SK-N-MC (cell line): Measurements from ENCODE around the gene B3GAT1.

Experiments
- DNase-seq: peaks from one replicate; pipeline ENCODE4 v3.0.0-alpha.2; 2011; ENCODE audit warnings: low read depth, low spot score
- H3K27ac ChIP-seq: fragments of 200-600 bp; sonication (generic); 2 replicates; pipeline ENCODE4 v1.5.1; 2016; ENCODE audit warnings: mixed run types
- H3K36me3 ChIP-seq: fragments of 200-600 bp; sonication (generic); 2 replicates; pipeline ENCODE4 v1.6.1; 2017; ENCODE audit warnings: antibody characterized with exemption, low read length, mixed read lengths; ENCODE audit not compliant: insufficient read depth
- H3K4me3 ChIP-seq: fragments of 200-600 bp; sonication (generic); 2 replicates; pipeline ENCODE4 v1.5.1; 2016
- H3K9ac ChIP-seq: fragments of 200-600 bp; sonication (generic); 2 replicates; pipeline ENCODE4 v1.8.0; 2017; ENCODE audit warnings: mixed run types, mixed read lengths; ENCODE audit not compliant: insufficient read length
- H3K9me3 ChIP-seq: fragments of 200-600 bp; sonication (generic); 2 replicates; pipeline ENCODE4 v1.6.1; 2017; ENCODE audit warnings: low read depth, mild to moderate bottlenecking, antibody characterized with exemption, low read length, moderate library complexity, mixed read lengths
- EZH2 ChIP-seq: fragments of 200-600 bp; sonication (generic); IDR thresholded peaks from one replicate; pipeline ENCODE4 v1.6.1; 2017; ENCODE audit warnings: antibody characterized with exemption
- FOXP2 ChIP-seq: optimal IDR thresholded peaks from 2 replicates; pipeline ENCODE3; 2011; ENCODE audit warnings: mild to moderate bottlenecking, moderate library complexity; ENCODE audit not compliant: insufficient read depth; ENCODE audit errors: extremely low read length, control extremely low read depth
- POLR2AphosphoS5 ChIP-seq: IDR thresholded peaks from 2 replicates; pipeline ENCODE4 v1.6.1; 2012; ENCODE audit warnings: mild to moderate bottlenecking, low read depth, low read length, borderline replicate concordance

Gene B3GAT1

DNA sequence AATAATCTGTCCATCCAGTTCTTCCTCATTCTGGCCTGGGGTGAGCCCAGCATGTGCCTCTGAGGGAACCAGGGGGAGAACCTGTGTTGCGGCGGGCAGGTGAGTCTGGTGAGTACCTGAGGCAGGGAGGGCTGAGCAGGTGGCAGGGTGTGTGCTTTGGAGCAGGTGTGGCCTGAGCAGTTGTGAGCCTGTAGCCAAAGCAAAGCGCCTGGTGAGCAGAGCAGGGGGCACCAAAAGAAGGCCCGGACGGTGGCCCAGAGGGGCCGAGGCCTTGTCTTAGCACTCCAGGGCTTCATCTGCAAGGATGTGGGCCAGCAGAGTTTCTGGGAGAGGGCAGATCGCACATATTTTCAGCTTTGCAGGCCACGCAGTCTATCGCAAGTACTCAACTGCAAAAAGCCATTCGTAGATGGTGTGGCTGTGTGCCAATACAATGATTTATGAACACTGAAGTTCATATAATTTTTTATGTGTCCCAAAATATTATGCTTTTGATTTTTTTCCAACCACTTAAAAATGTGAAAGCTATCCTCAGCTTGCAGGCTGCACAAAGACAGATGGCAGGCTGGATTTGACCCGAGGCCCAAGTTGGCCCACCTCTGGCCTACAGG is 71.6 kb downstream of the B3GAT1 start:
- TF ChIP-seq POLR2AphosphoS5 (no peak), FOXP2 (no peak), EZH2 (no peak)
- Histone ChIP-seq H3K36me3 (no peaks in the 10 kb centered on the region; the same call in 1 of the 2 replicates), H3K9me3 (no peaks in the 10 kb centered on the region), H3K27ac (no peak overlapping the region), H3K9ac (no peak overlapping the region), H3K4me3 (no peak overlapping the region)
- no peak for DNase-seq

DNA sequence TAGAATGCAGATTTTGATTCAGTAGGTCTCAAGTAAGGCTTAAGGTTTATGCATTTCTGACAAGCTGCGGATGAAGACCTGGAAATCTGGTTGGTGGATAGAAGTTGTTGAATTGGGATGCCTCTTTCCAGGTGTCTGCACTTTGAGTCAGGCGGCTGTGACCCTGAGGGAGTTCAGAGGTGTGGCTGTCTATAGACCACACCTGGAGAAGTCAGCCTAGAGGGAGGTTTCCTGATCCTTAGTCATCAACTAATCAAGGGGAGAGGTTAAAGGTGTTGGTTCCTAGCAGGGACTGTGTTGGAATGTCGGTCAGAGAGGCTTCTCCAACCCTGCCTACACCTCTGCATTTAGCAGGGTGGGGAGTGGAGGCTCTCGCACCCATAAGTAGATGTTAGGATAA is 72.3 kb downstream of the B3GAT1 start:
- DNase-seq: no peak
- Histone ChIP-seq H3K9me3 (no peaks in the 10 kb centered on the region), H3K4me3 (no peak overlapping the region), H3K9ac (no peak overlapping the region), H3K36me3 (no peaks in the 10 kb centered on the region; the same call in 1 of the 2 replicates), H3K27ac (no peak overlapping the region)
- TF ChIP-seq FOXP2 (no peak), POLR2AphosphoS5 (no peak), EZH2 (no peak)

DNA sequence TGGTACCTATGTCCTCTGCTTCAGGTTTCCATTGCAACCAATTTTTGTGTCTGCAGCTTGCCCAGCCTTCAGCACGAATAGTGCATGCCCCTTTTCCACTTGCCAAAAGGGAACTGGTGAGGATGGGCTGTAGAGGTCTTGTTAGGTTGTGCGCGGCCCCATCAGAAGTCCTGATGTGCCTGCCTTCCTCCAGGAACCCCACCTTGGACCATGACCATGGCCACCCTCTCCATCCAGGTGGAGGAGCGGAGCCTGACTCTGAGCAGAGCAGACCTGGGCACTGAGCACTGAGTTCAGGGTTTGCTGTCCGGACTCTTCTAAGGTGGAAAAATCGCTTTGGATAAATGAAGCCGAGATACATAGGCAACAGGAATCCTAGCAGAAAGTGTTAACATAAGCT is 73.4 kb downstream of the B3GAT1 start:
- no peak overlapping the region for H3K4me3 ChIP-seq
- H3K9ac ChIP-seq: no peak overlapping the region

DNA sequence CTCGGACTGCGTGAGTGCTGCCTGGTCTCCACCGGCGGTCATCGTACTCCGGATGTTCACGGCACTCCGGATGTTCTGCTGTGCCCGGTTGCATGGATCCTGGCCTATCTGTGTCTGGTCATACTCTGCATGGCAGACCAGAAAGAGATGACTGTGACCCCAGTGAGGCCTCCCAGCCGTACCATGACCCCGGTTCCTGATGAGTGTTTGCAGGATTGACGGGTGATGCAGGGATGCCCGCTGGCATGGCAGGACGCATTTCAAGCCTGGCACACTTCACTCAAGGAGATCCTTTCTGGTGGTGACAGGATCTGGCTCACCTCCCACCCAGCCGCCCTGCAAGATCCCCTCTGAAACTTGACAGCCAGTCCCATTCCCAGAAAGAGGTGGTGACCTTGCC is 74.0 kb downstream of the B3GAT1 start:
- no peak overlapping the region for H3K9ac ChIP-seq

More for the DNA sequence above, 73.4 kb downstream of the B3GAT1 start:
- no peak for DNase-seq
- H3K27ac ChIP-seq: no peak overlapping the region
- peaks cover 2% of the 10 kb centered on the region; the same call in 1 of the 2 replicates for H3K36me3 ChIP-seq
- TF ChIP-seq POLR2AphosphoS5 (no peak), EZH2 (no peak), FOXP2 (no peak)
- H3K9me3 ChIP-seq: no peaks in the 10 kb centered on the region

DNA sequence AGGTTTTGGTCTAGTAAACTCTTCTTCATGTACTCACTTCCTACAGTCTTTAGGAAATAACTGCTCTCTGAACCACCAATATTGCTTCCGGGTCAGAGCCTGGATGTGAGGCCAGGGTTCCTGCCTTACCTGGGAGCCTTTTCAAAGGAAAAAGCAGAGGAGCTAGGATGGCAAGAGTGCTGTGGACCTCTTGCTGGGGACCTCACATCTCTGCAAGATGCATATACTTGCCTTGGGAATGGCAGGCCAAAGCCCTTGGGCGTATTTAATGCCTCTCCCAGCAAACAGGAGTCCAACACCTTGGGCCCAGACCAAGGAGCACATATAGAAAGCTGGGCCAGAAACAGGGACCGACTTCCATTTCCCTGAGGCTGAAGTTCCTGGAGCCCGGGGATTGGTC is 75.0 kb downstream of the B3GAT1 start:
- no peak for TF ChIP-seq FOXP2
- TF ChIP-seq EZH2: no peak

More for the DNA sequence above, 74.0 kb downstream of the B3GAT1 start:
- DNase-seq: no peak
- no peak overlapping the region for H3K27ac ChIP-seq
- H3K4me3 ChIP-seq: no peak overlapping the region
- H3K9me3 ChIP-seq: no peaks in the 10 kb centered on the region
- TF ChIP-seq FOXP2: no peak
- no peak for TF ChIP-seq POLR2AphosphoS5
- TF ChIP-seq EZH2: no peak
- H3K36me3 ChIP-seq: peaks cover 2% of the 10 kb centered on the region; the same call in 1 of the 2 replicates

DNA sequence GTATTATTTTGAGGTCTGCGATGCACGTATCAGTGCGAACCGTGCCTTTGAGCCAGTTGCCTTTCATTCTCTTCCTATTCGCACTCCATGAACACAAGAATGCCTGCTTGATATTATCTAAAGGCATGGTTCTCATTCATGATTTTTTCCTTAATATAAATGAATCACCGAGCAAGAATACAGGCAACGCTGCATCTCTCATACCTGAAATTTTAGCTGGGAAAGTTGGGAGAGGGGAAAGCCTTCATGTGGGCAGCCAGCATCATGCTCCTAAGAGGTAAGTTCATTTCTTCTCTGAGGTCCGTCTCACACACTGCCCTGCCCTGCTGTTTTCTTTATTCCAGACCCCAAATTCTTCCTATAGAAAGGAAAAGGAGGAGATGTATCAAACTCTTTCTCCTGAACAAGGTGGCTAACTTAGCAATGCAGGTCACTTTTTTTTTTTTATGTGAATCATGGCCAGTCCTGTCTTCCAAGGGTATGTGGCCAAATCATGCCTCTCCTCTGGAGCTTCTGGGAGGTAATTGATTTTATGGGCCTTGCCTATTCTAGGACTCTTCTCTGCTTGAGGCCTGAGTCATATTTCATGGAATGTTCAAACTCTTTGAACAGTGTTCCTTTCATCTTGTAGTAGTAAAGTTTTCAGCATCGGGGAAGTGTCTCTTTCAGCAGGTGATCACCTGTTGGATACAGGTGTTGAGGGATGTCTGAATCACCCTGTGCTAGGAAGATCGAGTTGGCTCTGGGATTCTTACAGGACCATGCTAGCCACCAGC is 77.1 kb downstream of the B3GAT1 start:
- TF ChIP-seq FOXP2 (no peak), EZH2 (no peak), POLR2AphosphoS5 (no peak)
- DNase-seq: no peak
- Histone ChIP-seq H3K27ac (no peak overlapping the region), H3K9ac (no peak overlapping the region), H3K4me3 (no peak overlapping the region), H3K36me3 (peaks cover 2% of the 10 kb centered on the region; the same call in 1 of the 2 replicates), H3K9me3 (no peaks in the 10 kb centered on the region)

More for the DNA sequence above, 75.0 kb downstream of the B3GAT1 start:
- H3K9me3 ChIP-seq: no peaks in the 10 kb centered on the region
- no peak overlapping the region for H3K27ac ChIP-seq
- no peak overlapping the region for H3K9ac ChIP-seq
- no peak overlapping the region for H3K4me3 ChIP-seq
- H3K36me3 ChIP-seq: peaks cover 2% of the 10 kb centered on the region; the same call in 1 of the 2 replicates
- no peak for DNase-seq

DNA sequence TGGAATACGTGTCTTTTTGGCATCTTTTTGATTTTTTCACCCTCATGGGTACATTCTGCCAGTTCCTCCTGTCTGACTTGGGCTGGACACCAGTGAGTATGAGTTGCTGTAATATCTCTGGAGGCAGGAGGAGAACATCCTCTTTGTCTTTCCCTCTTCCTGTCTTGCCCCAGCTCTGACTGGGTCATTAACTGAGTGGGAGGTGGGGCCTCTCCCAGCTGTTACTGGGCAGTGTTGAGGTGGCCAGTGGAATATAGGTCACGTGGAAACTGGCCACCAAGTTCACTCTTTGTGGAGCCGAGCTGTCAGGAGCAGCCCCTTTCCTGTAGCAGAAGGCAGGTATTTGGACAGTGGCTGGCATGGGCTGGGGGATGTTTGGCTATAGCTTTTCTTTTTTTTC is 78.1 kb downstream of the B3GAT1 start:
- no peak for TF ChIP-seq POLR2AphosphoS5
- TF ChIP-seq FOXP2: no peak
- TF ChIP-seq EZH2: no peak
- H3K27ac ChIP-seq: no peak overlapping the region
- no peak overlapping the region for H3K4me3 ChIP-seq
- no peak for DNase-seq
- no peaks in the 10 kb centered on the region for H3K9me3 ChIP-seq
- H3K9ac ChIP-seq: no peak overlapping the region
- peaks cover 2% of the 10 kb centered on the region; the same call in 1 of the 2 replicates for H3K36me3 ChIP-seq

DNA sequence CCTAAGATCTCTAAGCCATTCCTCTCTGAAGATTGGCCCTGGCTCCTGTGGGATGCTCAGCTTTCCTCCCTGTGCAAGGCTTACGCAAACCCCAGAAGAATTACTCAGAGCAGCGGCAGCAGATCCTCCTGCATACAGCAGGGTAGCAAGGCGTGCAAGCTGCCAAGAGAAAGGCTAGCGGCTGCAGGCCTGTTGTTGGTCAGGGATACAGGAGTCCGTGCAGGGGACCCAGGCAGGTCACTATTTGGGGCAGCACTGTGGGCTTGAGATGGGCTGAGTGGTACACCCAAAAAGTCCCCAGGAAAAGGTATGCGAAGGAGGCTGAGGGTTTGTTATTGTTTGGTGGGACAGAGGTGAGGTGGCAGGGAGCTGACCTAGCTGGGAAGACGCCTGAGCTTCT is 78.7 kb downstream of the B3GAT1 start:
- H3K27ac ChIP-seq: no peak overlapping the region
- no peak overlapping the region for H3K9ac ChIP-seq
- TF ChIP-seq EZH2: no peak
- TF ChIP-seq POLR2AphosphoS5: no peak
- TF ChIP-seq FOXP2: no peak
- H3K36me3 ChIP-seq: peaks cover 2% of the 10 kb centered on the region; the same call in 1 of the 2 replicates
- H3K9me3 ChIP-seq: no peaks in the 10 kb centered on the region
- DNase-seq: no peak
- peak overlapping the region; percentile 72; the same call in 1 of the 2 replicates for H3K4me3 ChIP-seq
